Prostate gland (tissue), 2 donors: ENCODE data around the gene GPR25. TPM values are rescaled to one million over a fixed set of nuclear protein-coding genes. Genes with fewer than 3 reads are reported as not detected.

ENCODE experiments used
- DNase-seq: peaks from one replicate; pipeline ENCODE4 v3.0.0-alpha.2; 2019; ENCODE audit warnings: low spot score
- H3K27ac ChIP-seq, 2 donors: fragments of 200-600 bp; sonication (generic); 2 replicates each; pipeline ENCODE4 v1.5.1; 2017 to 2019
- H3K27me3 ChIP-seq: fragments of 200-600 bp; sonication (generic); replicated peaks from 2 replicates; pipeline ENCODE4 v1.5.1; 2019; ENCODE audit not compliant: insufficient read depth
- H3K36me3 ChIP-seq, 2 donors: fragments of 200-600 bp; sonication (generic); 1 replicate in 1 of 2; 2 replicates in 1 of 2; pipeline versions ENCODE4 v1.5.1 to v1.8.1; 2017 to 2019
- H3K4me1 ChIP-seq: fragments of 200-600 bp; sonication (generic); replicated peaks from 2 replicates; pipeline ENCODE4 v1.5.1; 2019
- H3K4me3 ChIP-seq, 2 donors: fragments of 200-600 bp; sonication (generic); 2 replicates each; pipeline ENCODE4 v1.5.1; 2017 to 2019
- H3K9me3 ChIP-seq: fragments of 200-600 bp; sonication (generic); 2 replicates; pipeline ENCODE4 v1.5.1; 2017
- CTCF ChIP-seq, 4 experiments: fragments of 200-600 bp in 2 of 4; fragments of 450-650 bp in 2 of 4; sonication (generic) in 2 of 4; IDR thresholded peaks; 1 replicate in 3 of 4; 2 replicates in 1 of 4; pipeline ENCODE4 v1.5.1; 2016 to 2019; ENCODE audit warnings: antibody characterized with exemption in 4 of 4, mild to moderate bottlenecking in 2 of 4, moderate library complexity in 2 of 4
- POLR2A ChIP-seq: fragments of 450-650 bp; IDR thresholded peaks from one replicate; pipeline ENCODE4 v1.6.1; 2016; ENCODE audit warnings: antibody characterized with exemption, mild to moderate bottlenecking
- POLR2AphosphoS5 ChIP-seq: sonication (generic); formaldehyde crosslinking; IDR thresholded peaks from one replicate; pipeline ENCODE4 v1.6.1; 2017; ENCODE audit warnings: antibody characterized with exemption
- WGBS: methylation state at CpG from one replicate; pipeline ENCODE4 v1.1.5; 2018; 5-methylcytosine and 5-hydroxymethylcytosine counted together
- intact Hi-C: fragments of 100-400 bp; cut with DNase I; formaldehyde crosslinking; loops from one replicate; pipeline ENCODE4 v1.14.2; 2022
- total RNA-seq, 2 donors: library from RNA; depleted of rRNA; stranded (reverse); fragments of >200 nt; gene quantifications; one replicate each; pipeline ENCODE4 v1.1.0, GENCODE V29; 2016

GPR25 gene
- total RNA-seq, 2 donors from 2014 or later, result 1.2 TPM; not detected in 1

GRCh38 chr1:200919386-200919785 is 46.6 kb downstream of the GPR25 start:
- no peak for DNase-seq
- 80% methylated on average over 2 of the region's 2 CpGs for WGBS
- TF ChIP-seq CTCF (IDR thresholded peaks at IDR 0.05), result no peak
- TF ChIP-seq POLR2A, result no peak
- no peak for TF ChIP-seq POLR2AphosphoS5

GRCh38 chr1:200921571-200922110 is 48.9 kb downstream of the GPR25 start:
- 84% methylated on average over 9 of the region's 9 CpGs for WGBS
- intact Hi-C loops, result no loop called here
- no peaks in the 10 kb centered on the region for H3K4me1 ChIP-seq
- TF ChIP-seq POLR2AphosphoS5 (no peak), CTCF (IDR thresholded peaks at IDR 0.05) (no peak)
- no peaks in the 10 kb centered on the region for H3K9me3 ChIP-seq
- no peak overlapping the region for H3K4me3 ChIP-seq
- DNase-seq, result no peak
- H3K36me3 ChIP-seq, result no peaks in the 10 kb centered on the region
- H3K27ac ChIP-seq, result no peak overlapping the region
- H3K27me3 ChIP-seq, result no peaks in the 10 kb centered on the region

More at GRCh38 chr1:200919386-200919785, 46.6 kb downstream of the GPR25 start:
- Histone ChIP-seq H3K27ac (no peak overlapping the region), H3K9me3 (no peaks in the 10 kb centered on the region), H3K4me1 (no peaks in the 10 kb centered on the region), H3K36me3 (no peaks in the 10 kb centered on the region), H3K4me3 (no peak overlapping the region), H3K27me3 (no peaks in the 10 kb centered on the region)
- intact Hi-C loops, result no loop called here

- TF ChIP-seq POLR2A, result no peak
- no peak for TF ChIP-seq POLR2AphosphoS5
- Histone ChIP-seq H3K4me3 (no peak overlapping the region), H3K27me3 (no peaks in the 10 kb centered on the region), H3K9me3 (no peaks in the 10 kb centered on the region), H3K4me1 (no peaks in the 10 kb centered on the region), H3K27ac (no peak overlapping the region), H3K36me3 (no peaks in the 10 kb centered on the region)
- DNase-seq, result no peak
- 87% methylated on average over 2 of the region's 2 CpGs for WGBS
- intact Hi-C loops, result no loop called here
Measured at GRCh38 chr1:200922406-200922805, 49.6 kb downstream of the GPR25 start.

- no peaks in the 10 kb centered on the region for H3K9me3 ChIP-seq
- no peaks in the 10 kb centered on the region for H3K4me1 ChIP-seq
- no peaks in the 10 kb centered on the region for H3K27me3 ChIP-seq
- intact Hi-C loops, result no loop called here
- WGBS, result 43% methylated on average over 1 of the region's 1 CpG
- no peak overlapping the region for H3K27ac ChIP-seq
- no peak overlapping the region for H3K4me3 ChIP-seq
- H3K36me3 ChIP-seq, result no peaks in the 10 kb centered on the region
- TF ChIP-seq POLR2A (no peak), POLR2AphosphoS5 (no peak), CTCF (IDR thresholded peaks at IDR 0.05) (no peak)
- DNase-seq, result no peak
Measured at GRCh38 chr1:200923601-200924000, 50.8 kb downstream of the GPR25 start.

Other genes starting within 250 kb of the GPR25 start
- gene DDX59, start 203.1 kb upstream of the GPR25 start, total RNA-seq, result 10 to 100 TPM; 19.5 to 28.1 TPM
- 10 to 100 TPM; 15.8 to 22.8 TPM for gene CAMSAP2, start 134.1 kb upstream of the GPR25 start, total RNA-seq
- 10 to 100 TPM in 1 of 2 donors, 1 to 10 TPM in 1; 7.4 to 27.1 TPM for gene INAVA, start 21.9 kb downstream of the GPR25 start, total RNA-seq
- gene KIF21B, start 150.7 kb downstream of the GPR25 start, total RNA-seq, result 10 to 100 TPM in 1 of 2 donors, under 1 TPM in 1; 0.46 to 10.5 TPM
- under 1 TPM in 1 of 2 donors, not detected in 1; 0.55 TPM for gene CACNA1S, start 239.4 kb downstream of the GPR25 start, total RNA-seq